GM12878 (cell line): Measurements from ENCODE around the gene LMTK3. TPM values are rescaled to one million over a fixed set of nuclear protein-coding genes. Genes with fewer than 3 reads are reported as not detected.

ENCODE experiments used
- BHLHE40 ChIP-seq, 2 experiments: fragments of 450-650 bp in 1 of 2; IDR thresholded peaks; 2 replicates each; pipeline ENCODE4 v1.6.1; 2011 to 2017; ENCODE audit warnings: low read depth in 2 of 2, borderline replicate concordance in 1 of 2, improper control_type of control experiment in 1 of 2, low read length in 1 of 2, mild to moderate bottlenecking in 1 of 2
- FOXM1 ChIP-seq: IDR thresholded peaks from 2 replicates; pipeline ENCODE4 v1.6.1; 2012; ENCODE audit warnings: low read depth, mild to moderate bottlenecking, inconsistent platforms, low read length, moderate library complexity
- GATAD2B ChIP-seq: fragments of 450-650 bp; conservative IDR thresholded peaks from 2 replicates; pipeline ENCODE4 v1.6.1; 2017; ENCODE audit warnings: low read depth, mild to moderate bottlenecking, moderate library complexity
- HDAC6 ChIP-seq: fragments of 200-600 bp; sonication (generic); IDR thresholded peaks from one replicate; pipeline ENCODE4 v1.8.0; 2017; ENCODE audit warnings: antibody characterized with exemption; ENCODE audit not compliant: unreplicated experiment
- NR2C1 ChIP-seq: fragments of 450-650 bp; IDR thresholded peaks from 2 replicates; pipeline ENCODE4 v1.6.1; 2017; ENCODE audit warnings: antibody characterized with exemption, mild to moderate bottlenecking, moderate library complexity
- NR2F1 ChIP-seq: fragments of 450-650 bp; conservative IDR thresholded peaks from 2 replicates; pipeline ENCODE4 v1.6.1; 2017; ENCODE audit warnings: mild to moderate bottlenecking
- PAX5 ChIP-seq: IDR thresholded peaks from 2 replicates; pipeline ENCODE4 v1.6.1; 2011; ENCODE audit warnings: low read depth, low read length, borderline replicate concordance
- POLR2A ChIP-seq: IDR thresholded peaks from 2 replicates; pipeline ENCODE4 v1.6.1; 2011; ENCODE audit warnings: low read depth, mild to moderate bottlenecking, low read length
- RELA ChIP-seq: fragments of 450-650 bp; IDR thresholded peaks from 2 replicates; pipeline ENCODE4 v1.8.0; 2014; ENCODE audit warnings: borderline replicate concordance; ENCODE audit not compliant: partially characterized antibody
- SMARCA5 ChIP-seq: fragments of 450-650 bp; IDR thresholded peaks from 2 replicates; pipeline ENCODE4 v1.6.1; 2017; ENCODE audit warnings: mild to moderate bottlenecking
- SMC3 ChIP-seq: IDR thresholded peaks from 2 replicates; pipeline ENCODE4 v1.6.1; 2011; ENCODE audit warnings: low read length, improper control_type of control experiment, borderline replicate concordance
- SUPT20H ChIP-seq: IDR thresholded peaks from 2 replicates; pipeline ENCODE4 v1.6.1; 2011; ENCODE audit warnings: low read depth, mild to moderate bottlenecking, low read length, moderate library complexity, borderline replicate concordance; ENCODE audit not compliant: control insufficient read depth
- TAF1 ChIP-seq: IDR thresholded peaks from 2 replicates; pipeline ENCODE4 v1.6.1; 2011; ENCODE audit warnings: mild to moderate bottlenecking, low read depth, low read length, borderline replicate concordance
- TCF3 ChIP-seq: IDR thresholded peaks from 2 replicates; pipeline ENCODE4 v1.6.1; 2012; ENCODE audit warnings: low read depth, mild to moderate bottlenecking, low read length, borderline replicate concordance; ENCODE audit not compliant: insufficient read depth
- ZBTB4 ChIP-seq: fragments of 450-650 bp; formaldehyde crosslinking; IDR thresholded peaks from 2 replicates; pipeline ENCODE4 v1.4.0; 2022; ENCODE audit warnings: mild to moderate bottlenecking, moderate library complexity
- polyA plus RNA-seq, 11 experiments: library from polyadenylated mRNA; depleted of rRNA in 4 of 11; unstranded in 6 of 11; stranded (reverse) in 5 of 11; fragments of >200 nt; fragmentation: Nextera tagmentation in 4 of 11; fragmentation: Illumina TruSeq in 1 of 11; extraction: Ambion mirVana in 4 of 11; extraction: Trizol in 1 of 11; gene quantifications; 1 replicate in 1 of 11; 2 replicates in 10 of 11; pipeline versions ENCODE4 v1.2.1 to v1.2.3, GENCODE V29; 2011 to 2016; ENCODE audit warnings: inconsistent platforms in 2 of 11, missing spikeins in 2 of 11, low read depth in 1 of 11
- total RNA-seq, 4 experiments: library from RNA; depleted of rRNA in 3 of 4; stranded (reverse); fragments of >200 nt in 3 of 4; fragmentation: Illumina TruSeq in 1 of 4; extraction: Trizol in 1 of 4; gene quantifications; 2 replicates each; pipeline versions ENCODE4 v1.2.1 to v1.2.3, GENCODE V29; 2013 to 2021
- TF ChIP-seq, protein P1 (sequence below): fragments of 450-650 bp; IDR thresholded peaks from 2 replicates; pipeline ENCODE4 v1.6.1; 2016; ENCODE audit warnings: mild to moderate bottlenecking
- TF ChIP-seq, protein P2 (sequence below): fragments of 450-650 bp; IDR thresholded peaks from 2 replicates; pipeline ENCODE4 v1.6.1; 2017; ENCODE audit warnings: mild to moderate bottlenecking, moderate library complexity
- TF ChIP-seq, protein P3 (sequence below): IDR thresholded peaks from 2 replicates; pipeline ENCODE4 v1.6.1; 2011; ENCODE audit warnings: low read depth, low read length, improper control_type of control experiment, borderline replicate concordance

The LMTK3 gene
- total and polyA plus RNA-seq, 10 of the 15 experiments (the other 5 are each of a cell fraction or from before 2014, with no cell fraction given), result under 0.01 to 0.28 (median 0.04) TPM; not detected in 3

- TF ChIP-seq ZBTB4 (CRISPR knock-in tag), result no peak
- TF ChIP-seq, protein P1, sequence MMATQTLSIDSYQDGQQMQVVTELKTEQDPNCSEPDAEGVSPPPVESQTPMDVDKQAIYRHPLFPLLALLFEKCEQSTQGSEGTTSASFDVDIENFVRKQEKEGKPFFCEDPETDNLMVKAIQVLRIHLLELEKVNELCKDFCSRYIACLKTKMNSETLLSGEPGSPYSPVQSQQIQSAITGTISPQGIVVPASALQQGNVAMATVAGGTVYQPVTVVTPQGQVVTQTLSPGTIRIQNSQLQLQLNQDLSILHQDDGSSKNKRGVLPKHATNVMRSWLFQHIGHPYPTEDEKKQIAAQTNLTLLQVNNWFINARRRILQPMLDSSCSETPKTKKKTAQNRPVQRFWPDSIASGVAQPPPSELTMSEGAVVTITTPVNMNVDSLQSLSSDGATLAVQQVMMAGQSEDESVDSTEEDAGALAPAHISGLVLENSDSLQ, result no peak
- peak; percentile 87 for TF ChIP-seq GATAD2B
- peak; percentile 10 to 45; a peak in 1 of 4 replicates for TF ChIP-seq BHLHE40 (IDR thresholded peaks at IDR 0.05; ENCODE audit: borderline replicate concordance in 1 of 2, low read depth in 2 of 2, low read length in 1 of 2)
- TF ChIP-seq NR2C1, result 0 out of 2 replicates have a peak, but pooled peaks have one; percentile 1
- peak; percentile 45; the same call in 1 of the 2 replicates for TF ChIP-seq SMARCA5
- peak; percentile 95 for TF ChIP-seq POLR2A
- TF ChIP-seq PAX5, result 0 out of 2 replicates have a peak, but pooled peaks have one; percentile 2
- no peak for TF ChIP-seq HDAC6
- TF ChIP-seq TCF3, result peak; percentile 43; the same call in 1 of the 2 replicates
- no peak for TF ChIP-seq RELA
- TF ChIP-seq, protein P2, sequence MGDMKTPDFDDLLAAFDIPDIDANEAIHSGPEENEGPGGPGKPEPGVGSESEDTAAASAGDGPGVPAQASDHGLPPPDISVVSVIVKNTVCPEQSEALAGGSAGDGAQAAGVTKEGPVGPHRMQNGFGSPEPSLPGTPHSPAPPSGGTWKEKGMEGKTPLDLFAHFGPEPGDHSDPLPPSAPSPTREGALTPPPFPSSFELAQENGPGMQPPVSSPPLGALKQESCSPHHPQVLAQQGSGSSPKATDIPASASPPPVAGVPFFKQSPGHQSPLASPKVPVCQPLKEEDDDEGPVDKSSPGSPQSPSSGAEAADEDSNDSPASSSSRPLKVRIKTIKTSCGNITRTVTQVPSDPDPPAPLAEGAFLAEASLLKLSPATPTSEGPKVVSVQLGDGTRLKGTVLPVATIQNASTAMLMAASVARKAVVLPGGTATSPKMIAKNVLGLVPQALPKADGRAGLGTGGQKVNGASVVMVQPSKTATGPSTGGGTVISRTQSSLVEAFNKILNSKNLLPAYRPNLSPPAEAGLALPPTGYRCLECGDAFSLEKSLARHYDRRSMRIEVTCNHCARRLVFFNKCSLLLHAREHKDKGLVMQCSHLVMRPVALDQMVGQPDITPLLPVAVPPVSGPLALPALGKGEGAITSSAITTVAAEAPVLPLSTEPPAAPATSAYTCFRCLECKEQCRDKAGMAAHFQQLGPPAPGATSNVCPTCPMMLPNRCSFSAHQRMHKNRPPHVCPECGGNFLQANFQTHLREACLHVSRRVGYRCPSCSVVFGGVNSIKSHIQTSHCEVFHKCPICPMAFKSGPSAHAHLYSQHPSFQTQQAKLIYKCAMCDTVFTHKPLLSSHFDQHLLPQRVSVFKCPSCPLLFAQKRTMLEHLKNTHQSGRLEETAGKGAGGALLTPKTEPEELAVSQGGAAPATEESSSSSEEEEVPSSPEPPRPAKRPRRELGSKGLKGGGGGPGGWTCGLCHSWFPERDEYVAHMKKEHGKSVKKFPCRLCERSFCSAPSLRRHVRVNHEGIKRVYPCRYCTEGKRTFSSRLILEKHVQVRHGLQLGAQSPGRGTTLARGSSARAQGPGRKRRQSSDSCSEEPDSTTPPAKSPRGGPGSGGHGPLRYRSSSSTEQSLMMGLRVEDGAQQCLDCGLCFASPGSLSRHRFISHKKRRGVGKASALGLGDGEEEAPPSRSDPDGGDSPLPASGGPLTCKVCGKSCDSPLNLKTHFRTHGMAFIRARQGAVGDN, result no peak; the same call in 1 of the 2 replicates
- TF ChIP-seq SUPT20H, result no peak
- no peak; the same call in 1 of the 2 replicates for TF ChIP-seq NR2F1
- no peak for TF ChIP-seq FOXM1
- TF ChIP-seq TAF1, result peak; percentile 93
- TF ChIP-seq, protein P3, sequence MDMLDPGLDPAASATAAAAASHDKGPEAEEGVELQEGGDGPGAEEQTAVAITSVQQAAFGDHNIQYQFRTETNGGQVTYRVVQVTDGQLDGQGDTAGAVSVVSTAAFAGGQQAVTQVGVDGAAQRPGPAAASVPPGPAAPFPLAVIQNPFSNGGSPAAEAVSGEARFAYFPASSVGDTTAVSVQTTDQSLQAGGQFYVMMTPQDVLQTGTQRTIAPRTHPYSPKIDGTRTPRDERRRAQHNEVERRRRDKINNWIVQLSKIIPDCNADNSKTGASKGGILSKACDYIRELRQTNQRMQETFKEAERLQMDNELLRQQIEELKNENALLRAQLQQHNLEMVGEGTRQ, result no peak
- TF ChIP-seq SMC3, result no peak
Observed at GRCh38 chr19:48469289-48469881, 42.2 kb downstream of the LMTK3 start, which contains the start of gene CYTH2 (continued).
